PFSK-1 (cell line): ENCODE results near the gene LIN9.

Experiments used
- FOXP2 ChIP-seq: optimal IDR thresholded peaks from 2 replicates; pipeline ENCODE3; 2011; ENCODE audit warnings: borderline replicate concordance, control low read depth, inconsistent platforms; ENCODE audit not compliant: insufficient read depth; ENCODE audit errors: extremely low read length, extremely low read depth
- POLR2AphosphoS5 ChIP-seq: IDR thresholded peaks from 2 replicates; pipeline ENCODE4 v1.6.1; 2012; ENCODE audit warnings: low read depth, mild to moderate bottlenecking, control low read depth, low read length, moderate library complexity
- SIN3A ChIP-seq: IDR thresholded peaks from 2 replicates; pipeline ENCODE4 v1.6.1; 2012; ENCODE audit warnings: mild to moderate bottlenecking, low read length, moderate library complexity, borderline replicate concordance; ENCODE audit not compliant: insufficient read depth
- TAF1 ChIP-seq: IDR thresholded peaks from 2 replicates; pipeline ENCODE4 v1.6.1; 2012; ENCODE audit warnings: low read length, control low read depth, borderline replicate concordance; ENCODE audit not compliant: insufficient read depth
- TF ChIP-seq, protein P1 (sequence below), 2 experiments: IDR thresholded peaks; 2 replicates each; pipeline versions ENCODE4 v1.6.1 to v1.8.0; 2011 to 2012; ENCODE audit warnings: low read depth in 2 of 2, low read length in 2 of 2, control low read depth in 1 of 2, inconsistent platforms in 1 of 2, mild to moderate bottlenecking in 1 of 2, moderate library complexity in 1 of 2; ENCODE audit not compliant: insufficient read depth in 1 of 2

DNA sequence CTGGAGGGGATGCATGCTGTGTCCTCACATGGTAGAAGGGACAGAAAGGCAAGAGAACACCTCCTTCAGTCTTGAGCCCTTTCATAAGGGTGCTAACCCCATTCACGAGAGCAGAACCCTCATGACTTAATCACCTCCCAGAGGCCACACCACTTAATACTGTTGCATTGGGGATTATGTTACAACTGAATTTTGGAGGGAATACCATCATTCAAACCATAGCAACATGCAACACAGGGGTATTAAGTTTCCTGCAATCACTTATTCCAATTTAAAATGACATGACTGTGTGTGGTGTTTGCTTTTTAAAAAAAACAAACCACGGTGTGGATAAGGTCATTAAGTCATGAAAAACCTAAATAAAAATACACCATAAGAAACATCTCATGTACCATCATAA lies 3.1 kb upstream of the LIN9 start:
- no peak for TF ChIP-seq SIN3A
- TF ChIP-seq POLR2AphosphoS5, result no peak
- TF ChIP-seq, protein P1, sequence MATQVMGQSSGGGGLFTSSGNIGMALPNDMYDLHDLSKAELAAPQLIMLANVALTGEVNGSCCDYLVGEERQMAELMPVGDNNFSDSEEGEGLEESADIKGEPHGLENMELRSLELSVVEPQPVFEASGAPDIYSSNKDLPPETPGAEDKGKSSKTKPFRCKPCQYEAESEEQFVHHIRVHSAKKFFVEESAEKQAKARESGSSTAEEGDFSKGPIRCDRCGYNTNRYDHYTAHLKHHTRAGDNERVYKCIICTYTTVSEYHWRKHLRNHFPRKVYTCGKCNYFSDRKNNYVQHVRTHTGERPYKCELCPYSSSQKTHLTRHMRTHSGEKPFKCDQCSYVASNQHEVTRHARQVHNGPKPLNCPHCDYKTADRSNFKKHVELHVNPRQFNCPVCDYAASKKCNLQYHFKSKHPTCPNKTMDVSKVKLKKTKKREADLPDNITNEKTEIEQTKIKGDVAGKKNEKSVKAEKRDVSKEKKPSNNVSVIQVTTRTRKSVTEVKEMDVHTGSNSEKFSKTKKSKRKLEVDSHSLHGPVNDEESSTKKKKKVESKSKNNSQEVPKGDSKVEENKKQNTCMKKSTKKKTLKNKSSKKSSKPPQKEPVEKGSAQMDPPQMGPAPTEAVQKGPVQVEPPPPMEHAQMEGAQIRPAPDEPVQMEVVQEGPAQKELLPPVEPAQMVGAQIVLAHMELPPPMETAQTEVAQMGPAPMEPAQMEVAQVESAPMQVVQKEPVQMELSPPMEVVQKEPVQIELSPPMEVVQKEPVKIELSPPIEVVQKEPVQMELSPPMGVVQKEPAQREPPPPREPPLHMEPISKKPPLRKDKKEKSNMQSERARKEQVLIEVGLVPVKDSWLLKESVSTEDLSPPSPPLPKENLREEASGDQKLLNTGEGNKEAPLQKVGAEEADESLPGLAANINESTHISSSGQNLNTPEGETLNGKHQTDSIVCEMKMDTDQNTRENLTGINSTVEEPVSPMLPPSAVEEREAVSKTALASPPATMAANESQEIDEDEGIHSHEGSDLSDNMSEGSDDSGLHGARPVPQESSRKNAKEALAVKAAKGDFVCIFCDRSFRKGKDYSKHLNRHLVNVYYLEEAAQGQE (IDR thresholded peaks at IDR 0.05; ENCODE audit: insufficient read depth in 1 of 2, low read depth in 2 of 2, low read length in 2 of 2), result no peak
- TF ChIP-seq FOXP2, result no peak
- TF ChIP-seq TAF1, result no peak
